GM21390 (cell line): ENCODE results near the gene SRRM5.
A peak's percentile ranks its signal among the peaks of the same experiment; 100 is the strongest.
"Not testable (repeated sequence)": the region's sequence is repeated elsewhere in the genome, so short reads cannot be mapped to it uniquely, and the experiment has no call there.

Experiments
- ATAC-seq: cut with Tn5 transposase; IDR thresholded peaks from one replicate; pipeline ENCODE4 v1.9.1; 2021; ENCODE audit not compliant: unreplicated experiment

SRRM5 gene

DNA sequence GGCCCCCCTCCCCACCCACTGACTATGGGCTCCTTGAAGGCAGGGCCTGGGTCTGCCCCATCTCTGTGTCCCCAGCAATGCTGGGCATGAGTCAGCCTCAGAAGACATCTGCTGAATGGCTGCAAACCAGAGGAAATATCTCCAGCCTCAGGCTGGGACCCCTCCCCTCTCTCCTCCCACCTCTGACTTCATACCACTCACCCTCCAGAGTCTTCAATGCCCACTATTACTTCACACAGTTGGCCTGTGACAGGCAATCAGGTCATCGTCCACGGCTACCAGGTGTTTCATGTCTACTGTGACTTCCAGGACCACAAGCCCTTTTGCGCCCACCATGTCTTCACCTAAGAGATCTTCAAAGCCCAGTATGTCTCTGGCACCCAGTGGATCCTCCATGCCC is at the start of gene SRRM5:
Gene SRRM5, plus strand, starts transcription at position 301 of the 400 bp plus-strand sequence. Its CDS starts 34 bp downstream, at position 335.
- ATAC-seq = no peak

DNA sequence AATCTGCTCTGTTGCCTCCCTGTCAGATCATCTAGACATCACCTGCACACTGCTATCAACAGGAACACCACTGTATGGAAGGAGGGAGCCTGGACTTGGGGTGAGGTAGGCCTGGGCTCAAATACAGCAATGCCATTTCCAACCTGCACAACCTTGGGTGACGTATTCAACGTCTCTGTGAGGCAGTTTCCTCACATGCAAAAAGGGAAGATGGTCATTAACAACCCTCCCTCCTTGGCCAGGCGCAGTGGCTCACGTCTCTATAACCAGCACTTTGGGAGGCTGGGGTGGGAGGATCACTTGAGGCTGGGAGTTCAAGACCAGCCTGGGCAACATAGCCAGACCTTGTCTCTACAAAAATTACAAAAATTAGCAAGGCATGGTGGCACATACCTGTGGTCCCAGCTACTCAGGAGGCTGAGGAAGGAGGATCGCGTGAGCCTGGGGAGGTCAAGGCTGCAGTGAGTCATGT is 49.6 kb upstream of the SRRM5 start:
- no peak for ATAC-seq

- ATAC-seq = peak; percentile 69
These were observed 49.1 kb upstream of the SRRM5 start for GRCh38 chr19:43562698-43563241.

DNA sequence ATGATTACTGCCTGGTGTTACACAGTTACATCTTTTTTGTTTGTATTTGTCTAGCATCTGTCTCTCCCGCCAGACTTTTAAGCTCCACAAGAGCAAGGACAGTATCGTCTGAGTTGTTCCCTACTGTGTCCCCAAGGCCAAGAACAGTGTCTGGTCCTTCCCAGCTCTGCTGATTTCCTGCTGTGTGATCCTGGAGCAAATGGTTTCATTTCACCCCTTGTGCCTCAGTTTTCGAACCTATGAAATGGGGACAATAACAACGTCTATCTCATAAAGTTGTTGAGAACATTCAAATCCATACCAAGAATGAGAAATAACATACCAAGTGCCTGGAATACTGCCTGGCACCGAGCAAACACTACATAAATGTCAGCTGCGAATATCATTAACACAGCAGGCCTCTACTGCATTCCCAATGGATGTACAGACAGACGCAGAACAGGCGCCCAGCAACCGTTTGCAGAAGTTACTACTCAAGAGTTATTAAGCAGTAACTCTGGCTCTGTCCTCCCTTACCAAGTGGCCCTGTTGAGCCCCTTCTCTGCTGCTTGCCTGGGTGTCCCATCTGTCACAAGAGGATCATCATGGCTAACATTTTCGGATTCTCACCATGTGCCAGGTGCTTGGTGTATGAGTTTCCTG is 48.0 kb upstream of the SRRM5 start:
- no peak for ATAC-seq

GRCh38 chr19:43564800-43565199 is 47.1 kb upstream of the SRRM5 start:
- ATAC-seq = no peak

- no peak for ATAC-seq
These were observed 42.2 kb upstream of the SRRM5 start for GRCh38 chr19:43569657-43570056.

- ATAC-seq = no peak
These were observed 41.6 kb upstream of the SRRM5 start for GRCh38 chr19:43570174-43570791.

DNA sequence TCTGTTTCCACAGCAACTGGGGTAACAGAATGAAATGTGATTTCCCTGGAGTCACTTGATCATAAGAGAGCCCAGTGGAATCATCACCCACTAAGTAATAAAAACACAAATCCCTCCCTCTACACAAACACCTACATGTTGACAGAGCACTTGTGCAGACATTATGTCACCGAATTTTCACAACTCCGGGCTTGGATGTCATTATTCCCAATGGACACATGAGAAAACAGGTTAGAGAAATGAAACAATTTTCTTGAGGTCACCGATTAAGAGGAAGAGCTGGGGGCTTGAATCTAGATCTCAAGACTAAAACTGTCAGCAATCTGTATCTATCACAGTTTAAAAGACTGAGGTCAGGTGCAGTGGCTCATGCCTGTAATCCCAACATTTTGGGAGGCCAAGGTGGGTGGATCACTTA is 39.7 kb upstream of the SRRM5 start:
- no peak for ATAC-seq

DNA sequence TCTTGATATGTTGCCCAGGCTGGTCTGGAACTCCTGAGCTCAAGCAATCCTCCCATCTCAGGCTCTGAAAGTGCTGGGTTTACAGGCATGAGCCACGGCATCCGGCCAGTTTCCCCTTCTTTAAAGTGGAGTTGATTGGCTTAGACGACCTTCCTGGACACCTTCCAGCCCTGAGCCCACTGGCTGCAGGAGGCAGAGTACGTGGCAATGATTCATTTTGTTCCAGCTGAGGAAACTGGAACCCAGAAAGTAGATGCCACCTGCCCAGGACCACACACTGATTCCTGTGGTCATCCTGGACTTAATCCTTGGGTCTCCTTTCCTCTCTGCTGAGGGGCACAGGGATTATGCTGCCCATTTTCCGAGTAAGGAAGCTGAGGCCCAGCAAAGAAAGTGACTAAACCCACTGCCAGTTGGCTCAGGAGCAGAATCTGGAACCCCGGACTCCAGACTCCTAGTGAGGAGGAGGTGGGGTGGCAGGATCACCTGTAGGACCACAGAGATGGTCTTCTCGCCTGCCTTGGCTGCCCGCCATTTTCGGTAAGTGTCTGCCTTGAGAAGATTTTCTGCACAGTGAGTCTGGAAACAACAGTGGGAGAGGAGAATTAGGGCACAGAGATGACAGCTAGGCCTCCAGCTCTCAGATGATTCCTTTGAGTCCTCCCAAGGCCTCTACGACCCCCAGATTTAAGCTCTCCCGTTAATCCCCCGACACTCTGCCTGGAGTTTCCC is 37.3 kb upstream of the SRRM5 start:
- no peak for ATAC-seq

DNA sequence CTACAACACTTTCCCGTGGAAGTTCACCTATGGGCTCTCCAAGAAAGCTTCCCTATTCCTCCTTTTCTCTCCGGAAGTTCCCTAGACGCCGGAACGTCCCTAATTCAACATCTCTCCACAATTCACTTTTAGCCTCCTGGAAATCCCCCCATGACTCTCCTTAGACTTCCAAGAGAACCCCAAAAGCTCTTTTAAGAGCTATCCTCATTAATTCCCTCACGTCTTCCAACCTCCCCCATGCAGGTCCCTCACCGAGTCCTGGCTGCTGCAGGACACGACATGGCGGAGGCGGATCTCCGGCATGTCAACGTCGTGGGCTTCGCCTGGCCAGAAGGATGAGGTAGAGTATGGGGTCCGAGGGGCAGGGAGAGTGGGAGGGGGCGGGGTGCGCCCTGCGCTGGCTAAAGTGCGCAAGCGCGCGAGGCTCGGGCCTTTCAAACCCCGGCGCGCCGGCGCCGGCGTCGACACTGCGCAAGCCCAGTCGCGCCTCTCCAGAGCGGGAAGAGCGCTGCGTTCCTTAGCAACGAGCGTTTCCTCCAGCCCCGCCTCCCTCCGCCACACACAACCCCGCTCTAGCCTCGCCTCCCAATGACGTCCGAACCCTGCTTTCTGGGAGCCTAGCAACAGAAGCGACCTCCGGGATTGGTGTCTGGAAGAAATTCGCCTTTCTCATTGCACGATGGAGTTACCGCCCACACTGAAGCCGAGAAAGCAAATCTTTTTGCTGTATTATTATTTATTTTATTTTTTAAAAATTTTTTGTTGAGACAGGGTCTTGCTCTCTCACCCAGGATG is 36.5 kb upstream of the SRRM5 start, which contains the start of the genes PINLYP and XRCC1:
Gene PINLYP, plus strand, starts transcription at position 646 of the 795 bp plus-strand sequence. CDS start 1,391 bp downstream, outside the sequence.
Gene XRCC1, minus strand, starts transcription at position 372 of the 795 bp plus-strand sequence. Its CDS starts 69 bp downstream, at position 303.
- peak; percentile 92 for ATAC-seq

DNA sequence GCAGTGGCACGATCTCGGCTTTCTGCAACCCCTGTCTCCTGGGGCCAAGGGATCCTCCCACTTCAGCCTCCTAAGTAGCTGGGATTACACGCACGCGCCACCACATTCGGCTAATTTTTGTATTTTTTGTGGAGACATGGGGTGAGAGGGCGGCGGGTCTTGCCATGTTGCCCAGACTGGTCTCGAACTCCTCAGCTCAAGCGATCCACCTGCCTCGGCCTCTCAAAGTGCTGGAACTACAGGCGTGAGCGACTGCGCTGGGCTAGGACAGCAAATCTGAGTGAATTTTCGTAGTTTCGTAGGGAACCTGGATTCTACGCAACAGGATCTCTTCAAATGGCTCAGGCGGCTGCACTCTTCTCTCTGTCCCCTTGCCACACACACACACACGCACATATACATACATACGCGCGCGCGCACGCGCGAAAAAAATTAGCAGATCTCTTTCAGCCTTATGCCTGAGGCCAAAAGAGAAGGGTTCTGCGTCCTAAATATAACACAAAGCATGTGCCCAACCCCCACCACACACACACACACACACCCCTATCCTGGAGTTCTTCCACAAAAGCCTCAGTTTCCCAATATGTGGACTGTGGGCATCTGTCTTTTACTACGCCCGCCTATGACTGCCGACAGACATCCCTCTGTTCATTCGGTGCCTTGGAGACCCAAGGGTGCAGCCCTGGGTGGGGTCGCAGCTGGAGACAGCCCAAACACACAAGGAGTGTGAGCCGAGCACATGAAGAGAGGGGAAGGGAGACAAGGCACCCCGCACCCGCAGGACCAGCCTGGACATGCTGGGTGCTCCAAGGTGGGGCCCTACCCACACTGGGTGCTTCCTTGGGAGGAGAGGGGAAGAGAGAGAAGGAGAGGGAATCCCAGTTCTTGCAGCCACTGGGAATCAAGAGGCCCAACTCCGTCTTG is 35.7 kb upstream of the SRRM5 start:
- no peak for ATAC-seq

GRCh38 chr19:43578787-43579186 is 33.1 kb upstream of the SRRM5 start:
- no peak for ATAC-seq

- ATAC-seq = no peak
These were observed 30.4 kb upstream of the SRRM5 start for GRCh38 chr19:43581467-43581866.

- no peak for ATAC-seq
These were observed 29.4 kb upstream of the SRRM5 start for GRCh38 chr19:43582495-43582894.

GRCh38 chr19:43584484-43584883 is 27.4 kb upstream of the SRRM5 start:
- no peak for ATAC-seq

DNA sequence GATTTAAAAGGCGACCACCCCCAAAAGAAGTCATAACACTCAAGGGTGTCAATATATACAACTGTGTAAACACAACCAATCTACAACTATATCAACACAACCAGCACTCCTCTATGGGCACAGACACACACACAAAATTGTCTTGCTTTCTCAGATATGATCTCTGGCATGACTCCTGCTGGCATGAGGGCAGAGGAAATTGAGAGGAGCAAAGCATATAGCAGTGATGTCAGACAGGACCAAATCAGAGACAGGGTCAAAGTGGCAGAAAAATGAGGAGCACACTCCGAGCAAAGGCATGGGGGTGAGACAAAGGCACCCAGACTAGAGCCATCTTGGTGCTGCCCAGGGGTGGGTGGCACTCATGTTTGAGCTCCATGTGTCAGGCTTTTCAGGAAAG is 25.5 kb upstream of the SRRM5 start:
- no peak for ATAC-seq

GRCh38 chr19:43587029-43587428 is 24.9 kb upstream of the SRRM5 start:
- not testable (repeated sequence) for ATAC-seq

DNA sequence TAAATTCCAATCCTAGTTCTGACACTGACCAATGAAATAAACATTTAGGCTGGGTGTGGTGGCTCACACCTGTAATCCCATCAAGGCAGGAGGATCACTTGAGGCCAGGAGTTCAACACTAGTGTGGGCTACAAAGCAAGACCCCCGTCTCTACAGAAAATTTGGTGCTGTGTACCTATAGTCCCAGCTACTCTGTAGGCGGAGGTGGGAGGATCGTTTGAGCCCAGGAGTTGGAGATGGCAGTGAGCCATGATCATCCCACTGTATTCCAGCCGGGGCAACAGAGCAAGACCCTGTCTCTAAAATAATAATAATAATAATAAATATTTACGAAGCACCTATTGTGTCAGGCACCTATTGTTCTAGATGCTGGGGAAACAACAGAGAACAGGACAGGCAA is 22.6 kb upstream of the SRRM5 start:
- ATAC-seq = no peak

GRCh38 chr19:43589678-43590077 is 22.2 kb upstream of the SRRM5 start:
- no peak for ATAC-seq
